Activated CD8-positive, alpha-beta memory T cell treated with anti-CD3 and anti-CD28 coated beads, Interleukin-2, amount 10 ng/mL, durations not matched to agents 7 days and 5 days (primary cell): Measurements from ENCODE around the gene ZFR. TPM values are rescaled to one million over a fixed set of nuclear protein-coding genes. Genes with fewer than 3 reads are reported as not detected.

Source experiments
- microRNA-seq: library from miRNA; unstranded; fragments of <30 nt; microRNA quantifications from one replicate; pipeline ENCODE4 v1.2.0, GENCODE V29; 2022
- total RNA-seq, 2 experiments: library from RNA; stranded (reverse); gene quantifications; one replicate each; pipeline ENCODE4 v1.2.3, GENCODE V29; 2021

ZFR gene
- total RNA-seq, 2 experiments from 2014 or later: 39.8 to 56.0 TPM

Small RNAs within 50 kb of the gene (microRNA-seq; reads per million reads assigned to microRNA genes)
- gene MIR579: 35.7 reads per million, percentile 52 among the genes with 10 or more reads in this experiment

Other genes starting within 250 kb of the ZFR start
- gene MTMR12, start 131.8 kb downstream of the ZFR start, total RNA-seq: 10 to 100 TPM; 23.3 to 26.6 TPM
- gene SUB1, start 140.8 kb upstream of the ZFR start, total RNA-seq: 100 to 1,000 TPM; 525 to 528 TPM